Measurements from ENCODE around the gene IL17RE.

- TF ChIP-seq CTCF (conservative IDR thresholded peaks at IDR 0.05; ENCODE audit: low read depth, low read length) (no peak), EZH2phosphoT487 (IDR thresholded peaks at IDR 0.05; ENCODE audit: borderline replicate concordance, low read length) (no peak), EZH2 (IDR thresholded peaks at IDR 0.05; ENCODE audit: low read length, unreplicated experiment) (no peak)
Measured at GRCh38 chr3:9866639-9867038, 36.0 kb upstream of the IL17RE start.

Data from PC-3 (cell line).